ENCODE measurements around the gene RBBP4.
"Not testable (repeated sequence)": the region's sequence is repeated elsewhere in the genome, so short reads cannot be mapped to it uniquely, and the experiment has no call there.

GRCh38 chr1:32696996-32697395 lies 46.0 kb downstream of the RBBP4 start:
- not testable (repeated sequence) for TF ChIP-seq MAZ (IDR thresholded peaks at IDR 0.05; ENCODE audit: borderline replicate concordance, low read depth, low read length); MAZ (CRISPR knock-in tag; IDR thresholded peaks at IDR 0.05; ENCODE audit: low read depth); SMC3 (IDR thresholded peaks at IDR 0.05; ENCODE audit: low read length); ZNF839 (CRISPR knock-in tag; IDR thresholded peaks at IDR 0.05; ENCODE audit: borderline replicate concordance); U2AF1 (optimal IDR thresholded peaks at IDR 0.05; ENCODE audit: low read depth, low read length); CTCF (CRISPR knock-in tag; IDR thresholded peaks at IDR 0.05); MEF2D (CRISPR knock-in tag; IDR thresholded peaks at IDR 0.05); ATF2 (CRISPR knock-in tag; IDR thresholded peaks at IDR 0.05); ASH2L (IDR thresholded peaks at IDR 0.05; ENCODE audit: insufficient read length, low read depth, low read length); DR1 (CRISPR knock-in tag; IDR thresholded peaks at IDR 0.05); YY1 (IDR thresholded peaks at IDR 0.05; ENCODE audit: insufficient read depth, insufficient replicate concordance, low read depth, low read length); EED (CRISPR knock-in tag; IDR thresholded peaks at IDR 0.05); ZNF138 (CRISPR knock-in tag; IDR thresholded peaks at IDR 0.05; ENCODE audit: low read depth)
- TF ChIP-seq, protein P1, sequence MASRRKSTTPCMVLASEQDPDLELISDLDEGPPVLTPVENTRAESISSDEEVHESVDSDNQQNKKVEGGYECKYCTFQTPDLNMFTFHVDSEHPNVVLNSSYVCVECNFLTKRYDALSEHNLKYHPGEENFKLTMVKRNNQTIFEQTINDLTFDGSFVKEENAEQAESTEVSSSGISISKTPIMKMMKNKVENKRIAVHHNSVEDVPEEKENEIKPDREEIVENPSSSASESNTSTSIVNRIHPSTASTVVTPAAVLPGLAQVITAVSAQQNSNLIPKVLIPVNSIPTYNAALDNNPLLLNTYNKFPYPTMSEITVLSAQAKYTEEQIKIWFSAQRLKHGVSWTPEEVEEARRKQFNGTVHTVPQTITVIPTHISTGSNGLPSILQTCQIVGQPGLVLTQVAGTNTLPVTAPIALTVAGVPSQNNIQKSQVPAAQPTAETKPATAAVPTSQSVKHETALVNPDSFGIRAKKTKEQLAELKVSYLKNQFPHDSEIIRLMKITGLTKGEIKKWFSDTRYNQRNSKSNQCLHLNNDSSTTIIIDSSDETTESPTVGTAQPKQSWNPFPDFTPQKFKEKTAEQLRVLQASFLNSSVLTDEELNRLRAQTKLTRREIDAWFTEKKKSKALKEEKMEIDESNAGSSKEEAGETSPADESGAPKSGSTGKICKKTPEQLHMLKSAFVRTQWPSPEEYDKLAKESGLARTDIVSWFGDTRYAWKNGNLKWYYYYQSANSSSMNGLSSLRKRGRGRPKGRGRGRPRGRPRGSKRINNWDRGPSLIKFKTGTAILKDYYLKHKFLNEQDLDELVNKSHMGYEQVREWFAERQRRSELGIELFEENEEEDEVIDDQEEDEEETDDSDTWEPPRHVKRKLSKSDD (CRISPR knock-in tag; IDR thresholded peaks at IDR 0.05; ENCODE audit: low read depth): not testable (repeated sequence)
- TF ChIP-seq, protein P2, sequence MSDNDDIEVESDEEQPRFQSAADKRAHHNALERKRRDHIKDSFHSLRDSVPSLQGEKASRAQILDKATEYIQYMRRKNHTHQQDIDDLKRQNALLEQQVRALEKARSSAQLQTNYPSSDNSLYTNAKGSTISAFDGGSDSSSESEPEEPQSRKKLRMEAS (IDR thresholded peaks at IDR 0.05): not testable (repeated sequence)
